ENCODE measurements around the gene SLCO1B1.

DNA sequence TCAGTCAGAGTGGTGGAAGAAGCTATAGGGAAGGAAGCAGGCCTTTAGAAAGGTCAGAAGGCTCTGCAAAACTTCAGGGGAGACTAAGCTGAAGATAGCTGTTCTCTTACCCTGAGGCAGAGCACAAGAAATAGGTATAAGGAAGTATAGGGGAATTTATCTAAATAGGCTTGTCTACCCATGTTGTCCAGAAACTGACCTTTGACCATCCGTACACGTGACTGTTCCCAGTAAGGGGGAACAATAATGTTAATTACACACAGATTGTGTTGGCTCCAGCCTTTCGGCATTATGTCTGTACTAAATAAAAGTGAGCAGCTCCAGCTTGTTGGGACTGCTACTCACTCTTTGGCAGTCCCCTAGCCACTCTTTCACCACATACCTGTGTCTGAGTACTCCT is 59.0 kb downstream of the SLCO1B1 start:
- TF ChIP-seq, protein P1, sequence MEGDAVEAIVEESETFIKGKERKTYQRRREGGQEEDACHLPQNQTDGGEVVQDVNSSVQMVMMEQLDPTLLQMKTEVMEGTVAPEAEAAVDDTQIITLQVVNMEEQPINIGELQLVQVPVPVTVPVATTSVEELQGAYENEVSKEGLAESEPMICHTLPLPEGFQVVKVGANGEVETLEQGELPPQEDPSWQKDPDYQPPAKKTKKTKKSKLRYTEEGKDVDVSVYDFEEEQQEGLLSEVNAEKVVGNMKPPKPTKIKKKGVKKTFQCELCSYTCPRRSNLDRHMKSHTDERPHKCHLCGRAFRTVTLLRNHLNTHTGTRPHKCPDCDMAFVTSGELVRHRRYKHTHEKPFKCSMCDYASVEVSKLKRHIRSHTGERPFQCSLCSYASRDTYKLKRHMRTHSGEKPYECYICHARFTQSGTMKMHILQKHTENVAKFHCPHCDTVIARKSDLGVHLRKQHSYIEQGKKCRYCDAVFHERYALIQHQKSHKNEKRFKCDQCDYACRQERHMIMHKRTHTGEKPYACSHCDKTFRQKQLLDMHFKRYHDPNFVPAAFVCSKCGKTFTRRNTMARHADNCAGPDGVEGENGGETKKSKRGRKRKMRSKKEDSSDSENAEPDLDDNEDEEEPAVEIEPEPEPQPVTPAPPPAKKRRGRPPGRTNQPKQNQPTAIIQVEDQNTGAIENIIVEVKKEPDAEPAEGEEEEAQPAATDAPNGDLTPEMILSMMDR (IDR thresholded peaks at IDR 0.05; ENCODE audit: insufficient read depth, low read length, poor library complexity, severe bottlenecking), result no peak
- no peak for TF ChIP-seq EZH2phosphoT487 (conservative IDR thresholded peaks at IDR 0.05; ENCODE audit: low read length)
